GM18526 (cell line): ENCODE data around the gene ISM1.

Experiments used
- POLR2A ChIP-seq: IDR thresholded peaks from 3 replicates; pipeline ENCODE4 v1.6.1; 2011; ENCODE audit not compliant: insufficient read length; ENCODE audit errors: extremely low read depth

Gene ISM1

GRCh38 chr20:13331536-13331935 is 110.5 kb downstream of the ISM1 start:
- TF ChIP-seq POLR2A, result no peak

GRCh38 chr20:13333036-13333435 is 112.0 kb downstream of the ISM1 start:
- no peak for TF ChIP-seq POLR2A

- no peak for TF ChIP-seq POLR2A
These were observed 112.7 kb downstream of the ISM1 start for GRCh38 chr20:13333793-13334192.

GRCh38 chr20:13336308-13337089 is 115.4 kb downstream of the ISM1 start:
- no peak for TF ChIP-seq POLR2A

GRCh38 chr20:13337090-13337784 is 116.2 kb downstream of the ISM1 start:
- TF ChIP-seq POLR2A, result no peak

- no peak for TF ChIP-seq POLR2A
These were observed 117.1 kb downstream of the ISM1 start for GRCh38 chr20:13338097-13338661.

GRCh38 chr20:13338999-13339411 is 117.9 kb downstream of the ISM1 start:
- no peak for TF ChIP-seq POLR2A

GRCh38 chr20:13340088-13340487 is 119.0 kb downstream of the ISM1 start:
- no peak for TF ChIP-seq POLR2A

- TF ChIP-seq POLR2A, result no peak
These were observed 120.8 kb downstream of the ISM1 start for GRCh38 chr20:13341737-13342393.

GRCh38 chr20:13342469-13343242 is 121.6 kb downstream of the ISM1 start:
- no peak for TF ChIP-seq POLR2A

- no peak for TF ChIP-seq POLR2A
These were observed 123.6 kb downstream of the ISM1 start for GRCh38 chr20:13344671-13345070.

- TF ChIP-seq POLR2A, result no peak
These were observed 127.5 kb downstream of the ISM1 start for GRCh38 chr20:13348311-13349234.

- no peak for TF ChIP-seq POLR2A
These were observed 128.1 kb downstream of the ISM1 start for GRCh38 chr20:13349235-13349604.
